MCF 10A (cell line): ENCODE results near the gene TNS2. TPM values are rescaled to one million over a fixed set of nuclear protein-coding genes. Genes with fewer than 3 reads are reported as not detected.
"Not testable (repeated sequence)": the region's sequence is repeated elsewhere in the genome, so short reads cannot be mapped to it uniquely, and the experiment has no call there.

Source experiments
- BruUV-seq: library from RNA; stranded (reverse); fragments of 400-500 nt; replicated peaks from 2 replicates; lab custom pipeline; 2021; lab: Mats Ljungman, UMichigan
- CTCF ChIA-PET: fragments of 300-600 bp; sonication (Branson Sonifier 250); formaldehyde crosslinking; extraction: SDS; loops from one replicate; lab custom pipeline; 2021; ENCODE audit warnings: antibody characterized with exemption, inconsistent platforms; lab: Yijun Ruan, JAX
- POLR2A ChIA-PET: fragments of 300-600, 350-650 bp; sonication (Branson Sonifier 250); formaldehyde crosslinking; extraction: SDS; loops from one replicate; lab custom pipeline; 2020; ENCODE audit warnings: antibody characterized with exemption, inconsistent platforms; lab: Yijun Ruan, JAX
- DNase-seq: peaks from one replicate; pipeline ENCODE4 v3.0.0-alpha.2; 2018; ENCODE audit not compliant: unreplicated experiment
- H3K27ac Mint-ChIP-seq: one replicate; pipeline ENCODE4 v1.8.0; 2022; ENCODE audit warnings: mild to moderate bottlenecking, low read depth, mixed read lengths; ENCODE audit not compliant: unreplicated experiment
- H3K27me3 Mint-ChIP-seq: one replicate; pipeline ENCODE4 v1.8.0; 2022; ENCODE audit warnings: mixed read lengths; ENCODE audit not compliant: insufficient read depth, unreplicated experiment
- H3K36me3 Mint-ChIP-seq: one replicate; pipeline ENCODE4 v1.8.0; 2022; ENCODE audit warnings: mild to moderate bottlenecking, moderate library complexity, mixed read lengths; ENCODE audit not compliant: insufficient read depth, unreplicated experiment
- H3K4me1 Mint-ChIP-seq: one replicate; pipeline ENCODE4 v1.8.0; 2022; ENCODE audit warnings: mixed read lengths; ENCODE audit not compliant: insufficient read depth, unreplicated experiment
- H3K4me3 Mint-ChIP-seq: one replicate; pipeline ENCODE4 v1.8.0; 2022; ENCODE audit warnings: mild to moderate bottlenecking, moderate library complexity, mixed read lengths; ENCODE audit not compliant: unreplicated experiment
- H3K9me3 Mint-ChIP-seq: one replicate; pipeline ENCODE4 v1.8.0; 2022; ENCODE audit warnings: mixed read lengths; ENCODE audit not compliant: unreplicated experiment
- CTCF ChIP-seq: fragments of 200-600 bp; IDR thresholded peaks from one replicate; pipeline ENCODE4 v1.8.0; 2022; ENCODE audit warnings: antibody characterized with exemption, mild to moderate bottlenecking; ENCODE audit not compliant: unreplicated experiment
- intact Hi-C: fragments of 100-400 bp; cut with micrococcal nuclease; formaldehyde crosslinking; loops from 2 replicates; pipeline ENCODE4 v1.14.1; 2022
- total RNA-seq: library from RNA; stranded (reverse); gene quantifications from 2 replicates; pipeline ENCODE4 v1.2.3, GENCODE V29; 2022

Gene TNS2
- total RNA-seq, 1 experiment from 2014 or later: 22.3 TPM

GRCh38 chr12:53012928-53013327 lies 36.9 kb upstream of the TNS2 start:
- Mint-ChIP-seq H3K4me1 (peaks cover 23% of the 10 kb centered on the region), H3K36me3 (peaks cover 86% of the 10 kb centered on the region), H3K9me3 (no peaks in the 10 kb centered on the region), H3K4me3 (no peak overlapping the region), H3K27me3 (no peaks in the 10 kb centered on the region), H3K27ac (no peak overlapping the region)
- CTCF ChIA-PET: no interaction called here
- no peak for DNase-seq
- POLR2A ChIA-PET: no interaction called here
- intact Hi-C loops: no loop called here
- TF ChIP-seq CTCF: no peak
- BruUV-seq: no TSS peak

GRCh38 chr12:53014709-53015108 lies 35.2 kb upstream of the TNS2 start:
- Mint-ChIP-seq H3K27me3 (no peaks in the 10 kb centered on the region), H3K9me3 (no peaks in the 10 kb centered on the region), H3K4me1 (peaks cover 14% of the 10 kb centered on the region), H3K4me3 (no peak overlapping the region), H3K27ac (no peak overlapping the region), H3K36me3 (peaks cover 88% of the 10 kb centered on the region)
- DNase-seq: no peak
- no TSS peak for BruUV-seq
- ChIA-PET CTCF (interaction anchor here (0.6 to 1.0 kb wide), 4 partner anchors 34 to 474 kb away, joined by 3 to 5 read pairs (median 3); no protein-coding TSS in a partner anchor), POLR2A (interaction anchor here (0.6 to 1.6 kb wide), 3 partner anchors 9 to 13 kb away, joined by 3 to 6 read pairs (median 3); partner anchors contain the start of gene EIF4B)
- TF ChIP-seq CTCF: no peak
- intact Hi-C loops: no loop called here

- Mint-ChIP-seq H3K36me3 (peaks cover 96% of the 10 kb centered on the region), H3K27me3 (no peaks in the 10 kb centered on the region), H3K4me3 (no peak overlapping the region), H3K27ac (no peak overlapping the region), H3K9me3 (no peaks in the 10 kb centered on the region), H3K4me1 (peaks cover 3% of the 10 kb centered on the region)
- no peak for TF ChIP-seq CTCF
- no peak for DNase-seq
- ChIA-PET POLR2A (interaction anchor here (0.6 to 1.6 kb wide), 3 partner anchors 10 to 19 kb away, joined by 3 to 10 read pairs (median 3); partner anchors contain the start of gene EIF4B), CTCF (interaction anchor here (0.6 to 2.9 kb wide), 4 partner anchors 13 to 140 kb away, joined by 3 to 10 read pairs (median 6); no protein-coding TSS in a partner anchor)
- intact Hi-C loops: no loop called here
- BruUV-seq: no TSS peak
Observed at GRCh38 chr12:53025250-53025649, 24.6 kb upstream of the TNS2 start.

- not testable (repeated sequence) for BruUV-seq
Observed at GRCh38 chr12:53027014-53027413, 22.9 kb upstream of the TNS2 start.

More at GRCh38 chr12:53027014-53027413, 22.9 kb upstream of the TNS2 start:
- intact Hi-C loops, H3K27me3 Mint-ChIP-seq, DNase-seq, H3K9me3 Mint-ChIP-seq, H3K4me1 Mint-ChIP-seq, H3K27ac Mint-ChIP-seq, H3K4me3 Mint-ChIP-seq: not testable (repeated sequence)
- CTCF ChIA-PET: interaction anchor here (0.6 to 2.6 kb wide), 4 partner anchors 12 to 897 kb away, joined by 3 to 10 read pairs (median 4); no protein-coding TSS in a partner anchor
- peaks cover 96% of the 10 kb centered on the region for H3K36me3 Mint-ChIP-seq
- POLR2A ChIA-PET: interaction anchor here (0.7 to 1.6 kb wide), 4 partner anchors 8 to 13 kb away, joined by 3 to 4 read pairs (median 3); no protein-coding TSS in a partner anchor
